ENCODE results near the gene EVX1.

The EVX1 gene

DNA sequence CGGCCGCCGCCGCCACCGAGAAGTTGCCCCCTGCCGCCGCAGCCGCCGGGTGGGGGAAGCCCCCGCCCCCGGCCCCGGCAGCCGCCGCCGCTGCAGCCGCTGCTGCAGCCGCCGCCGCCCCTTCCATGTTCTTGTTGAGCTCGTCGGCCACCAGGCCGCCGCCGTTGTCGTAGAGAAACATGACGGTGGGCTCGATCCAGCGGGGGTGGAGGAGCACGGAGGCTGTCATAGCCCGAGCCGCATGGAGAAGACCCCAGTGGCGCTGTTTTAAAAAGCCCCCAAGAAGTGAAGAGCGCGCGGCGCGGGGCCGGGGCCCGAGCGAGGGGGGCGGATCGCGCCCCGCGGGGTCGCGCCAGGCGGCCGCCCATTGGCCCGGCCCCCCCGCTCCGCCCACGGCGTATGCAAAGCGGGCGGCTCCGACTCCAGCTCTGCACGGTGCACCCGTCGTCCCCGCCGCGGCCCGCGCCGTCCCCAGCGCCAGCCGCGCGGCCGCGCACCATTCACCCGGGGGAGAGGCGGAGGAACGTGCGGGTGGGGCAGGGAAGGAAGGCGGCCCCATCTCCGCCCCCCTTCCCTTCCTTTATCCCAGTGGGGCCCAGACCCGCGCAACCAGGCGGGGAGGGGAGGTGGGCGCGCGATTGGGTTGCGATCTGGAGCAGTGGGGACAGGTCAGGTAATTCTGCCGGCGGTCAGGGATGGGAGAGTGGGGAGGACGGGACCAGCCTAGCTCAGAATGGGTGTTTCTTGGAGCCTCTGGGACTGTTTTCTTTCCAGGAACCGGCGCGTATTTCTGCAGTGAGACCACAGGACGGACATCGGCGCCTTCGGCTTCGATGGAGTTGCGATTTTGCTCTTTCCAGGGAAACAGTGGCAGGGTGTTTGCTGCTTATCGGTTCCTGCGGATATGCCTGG lies 42.5 kb upstream of the EVX1 start, which contains the start of gene HOXA13:
TSS of gene HOXA13 (minus strand) at position 243 of the 912 bp plus-strand sequence. CDS start at position 229, 14 bp downstream.
- ATAC-seq (ENCODE audit: low read depth) (peak; percentile 54), DNase-seq (ENCODE audit: low spot score) (peak; percentile 86)
- no peaks in the 10 kb centered on the region for H3K27me3 ChIP-seq (ENCODE audit: insufficient read depth, poor library complexity, severe bottlenecking)
- TF ChIP-seq, protein P1, sequence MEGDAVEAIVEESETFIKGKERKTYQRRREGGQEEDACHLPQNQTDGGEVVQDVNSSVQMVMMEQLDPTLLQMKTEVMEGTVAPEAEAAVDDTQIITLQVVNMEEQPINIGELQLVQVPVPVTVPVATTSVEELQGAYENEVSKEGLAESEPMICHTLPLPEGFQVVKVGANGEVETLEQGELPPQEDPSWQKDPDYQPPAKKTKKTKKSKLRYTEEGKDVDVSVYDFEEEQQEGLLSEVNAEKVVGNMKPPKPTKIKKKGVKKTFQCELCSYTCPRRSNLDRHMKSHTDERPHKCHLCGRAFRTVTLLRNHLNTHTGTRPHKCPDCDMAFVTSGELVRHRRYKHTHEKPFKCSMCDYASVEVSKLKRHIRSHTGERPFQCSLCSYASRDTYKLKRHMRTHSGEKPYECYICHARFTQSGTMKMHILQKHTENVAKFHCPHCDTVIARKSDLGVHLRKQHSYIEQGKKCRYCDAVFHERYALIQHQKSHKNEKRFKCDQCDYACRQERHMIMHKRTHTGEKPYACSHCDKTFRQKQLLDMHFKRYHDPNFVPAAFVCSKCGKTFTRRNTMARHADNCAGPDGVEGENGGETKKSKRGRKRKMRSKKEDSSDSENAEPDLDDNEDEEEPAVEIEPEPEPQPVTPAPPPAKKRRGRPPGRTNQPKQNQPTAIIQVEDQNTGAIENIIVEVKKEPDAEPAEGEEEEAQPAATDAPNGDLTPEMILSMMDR (IDR thresholded peaks at IDR 0.05; ENCODE audit: poor library complexity, severe bottlenecking), result no peak
- H3K4me1 ChIP-seq (ENCODE audit: insufficient read depth, poor library complexity, severe bottlenecking), result peaks cover 8% of the 10 kb centered on the region
- H3K4me3 ChIP-seq (ENCODE audit: severe bottlenecking), result peak within 1 kb of the TSS; percentile 89
- no peaks in the 10 kb centered on the region for H3K9me3 ChIP-seq (ENCODE audit: severe bottlenecking)
- peaks cover 25% of the 10 kb centered on the region for H3K36me3 ChIP-seq (ENCODE audit: low read depth)
- peak within 1 kb of the TSS; percentile 92 for H3K27ac ChIP-seq (ENCODE audit: poor library complexity, severe bottlenecking)

DNA sequence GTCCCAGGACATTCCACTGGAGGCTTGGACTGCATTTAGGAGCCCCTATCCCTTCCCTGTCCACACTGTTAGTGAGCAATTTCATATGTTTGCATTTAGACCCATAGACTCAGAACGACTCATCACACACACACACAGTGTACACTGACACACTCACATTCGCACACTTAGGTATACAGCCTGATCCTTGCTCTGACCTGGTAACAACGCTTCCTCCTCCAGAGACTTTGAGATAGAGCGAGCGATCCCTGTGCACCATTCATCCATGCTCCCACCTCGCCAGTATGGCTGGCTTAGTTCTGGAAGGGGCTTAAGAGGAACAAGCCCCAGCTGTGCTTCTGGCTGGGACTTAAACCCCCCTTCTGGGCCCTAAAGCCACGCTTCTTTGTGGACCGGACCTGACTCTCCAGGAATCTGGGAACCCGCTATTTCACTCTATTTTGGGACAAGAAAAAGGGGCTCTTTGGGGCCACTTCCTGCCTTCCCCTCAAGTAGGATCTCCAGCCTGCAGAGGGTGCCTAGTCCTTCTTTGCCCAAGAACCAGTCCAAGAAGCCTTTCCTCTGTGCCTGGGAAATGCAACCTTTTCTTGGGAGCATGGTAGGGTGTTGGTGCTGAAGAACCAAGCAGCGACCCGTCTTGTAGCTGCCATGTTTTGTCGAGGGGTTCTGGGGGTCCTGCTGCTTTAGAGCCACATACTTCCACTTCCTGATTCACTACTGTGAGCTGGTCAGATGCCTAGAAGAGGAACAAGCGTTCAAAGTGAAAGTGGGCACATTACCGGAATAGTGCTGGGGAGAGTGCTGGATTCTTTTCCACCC lies 41.6 kb upstream of the EVX1 start:
- peak overlapping the region; percentile 89 for H3K4me3 ChIP-seq (ENCODE audit: severe bottlenecking)
- DNase-seq (ENCODE audit: low spot score), result no peak
- peak overlapping the region; percentile 92 for H3K27ac ChIP-seq (ENCODE audit: poor library complexity, severe bottlenecking)
- H3K27me3 ChIP-seq (ENCODE audit: insufficient read depth, poor library complexity, severe bottlenecking), result no peaks in the 10 kb centered on the region
- no peaks in the 10 kb centered on the region for H3K9me3 ChIP-seq (ENCODE audit: severe bottlenecking)
- peak; percentile 18 for ATAC-seq (ENCODE audit: low read depth)
- peaks cover 1% of the 10 kb centered on the region for H3K4me1 ChIP-seq (ENCODE audit: insufficient read depth, poor library complexity, severe bottlenecking)
- TF ChIP-seq, protein P1 (IDR thresholded peaks at IDR 0.05; ENCODE audit: poor library complexity, severe bottlenecking), result no peak
- peaks cover 18% of the 10 kb centered on the region for H3K36me3 ChIP-seq (ENCODE audit: low read depth)

DNA sequence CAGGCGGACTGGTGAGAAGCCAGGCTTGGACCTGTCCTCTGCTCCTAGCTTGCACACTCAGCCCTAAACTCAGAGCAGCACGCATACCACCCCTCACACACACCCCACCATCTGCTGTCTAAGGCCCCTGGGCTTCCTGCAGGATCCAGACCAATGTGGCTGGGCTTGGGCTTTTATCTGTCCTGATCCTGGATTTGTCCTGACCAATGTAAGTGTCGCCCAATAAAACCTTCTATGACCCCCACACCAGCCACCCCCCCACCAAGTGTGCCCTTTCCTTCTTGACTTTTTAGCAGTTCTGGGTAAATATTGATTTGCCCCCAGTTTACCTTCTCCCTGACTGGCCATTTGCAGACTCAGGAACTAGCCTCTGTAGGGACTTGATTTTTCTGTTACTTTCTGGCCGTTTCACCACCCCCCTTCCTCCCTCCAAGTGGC lies 41.0 kb upstream of the EVX1 start:
- no peaks in the 10 kb centered on the region for H3K9me3 ChIP-seq (ENCODE audit: severe bottlenecking)
- peaks cover 12% of the 10 kb centered on the region for H3K36me3 ChIP-seq (ENCODE audit: low read depth)
- no peaks in the 10 kb centered on the region for H3K27me3 ChIP-seq (ENCODE audit: insufficient read depth, poor library complexity, severe bottlenecking)
- ATAC-seq (ENCODE audit: low read depth) (no peak), DNase-seq (ENCODE audit: low spot score) (no peak)
- H3K27ac ChIP-seq (ENCODE audit: poor library complexity, severe bottlenecking), result peak overlapping the region; percentile 92
- H3K4me1 ChIP-seq (ENCODE audit: insufficient read depth, poor library complexity, severe bottlenecking), result peaks cover 2% of the 10 kb centered on the region
- TF ChIP-seq, protein P1 (IDR thresholded peaks at IDR 0.05; ENCODE audit: poor library complexity, severe bottlenecking), result no peak
- peak overlapping the region; percentile 89 for H3K4me3 ChIP-seq (ENCODE audit: severe bottlenecking)

DNA sequence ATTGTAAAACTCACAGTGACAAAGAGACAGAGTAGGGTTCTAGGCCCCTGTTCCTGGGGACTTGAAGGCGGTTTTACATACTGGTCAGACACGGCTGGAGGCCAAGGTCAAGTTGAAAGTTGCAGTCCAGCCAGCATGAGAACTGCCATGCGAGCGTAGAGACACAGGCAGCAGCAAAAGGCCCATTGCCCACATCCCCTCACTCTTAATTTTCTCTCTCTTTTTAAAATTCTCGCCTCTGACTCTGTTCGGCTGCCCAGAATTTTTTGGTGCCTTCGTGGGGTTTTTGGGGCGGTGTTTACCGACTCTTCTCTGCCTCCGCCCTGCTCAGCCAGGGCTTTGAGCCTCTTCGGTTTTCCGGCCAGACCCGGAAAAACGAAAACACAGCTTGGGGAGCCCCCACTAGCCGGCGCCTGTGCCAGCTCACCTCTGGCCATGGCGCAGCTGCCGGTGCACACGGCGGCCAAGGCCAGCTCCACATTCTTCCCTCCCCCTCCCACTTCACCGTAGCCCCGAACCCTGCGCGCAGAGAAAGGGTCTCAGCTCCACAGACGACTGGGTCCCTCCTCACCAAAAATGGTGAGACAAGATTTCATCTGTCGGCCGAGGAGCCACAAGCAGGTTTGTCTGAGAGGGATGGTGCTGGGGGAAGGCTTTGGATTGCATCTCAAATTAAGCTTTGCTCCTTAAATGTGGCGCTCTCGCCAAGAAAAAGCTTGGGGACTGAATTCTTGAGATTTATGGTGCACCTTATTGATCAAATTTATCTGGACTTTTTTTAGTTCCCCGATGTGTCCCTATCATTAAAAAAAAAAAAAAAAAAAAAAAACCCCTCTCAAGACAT lies 40.4 kb upstream of the EVX1 start:
- TF ChIP-seq, protein P1 (IDR thresholded peaks at IDR 0.05; ENCODE audit: poor library complexity, severe bottlenecking), result no peak
- ATAC-seq (ENCODE audit: low read depth) (no peak), DNase-seq (ENCODE audit: low spot score) (no peak)

More for the DNA sequence above, 40.4 kb upstream of the EVX1 start:
- no peaks in the 10 kb centered on the region for H3K27me3 ChIP-seq (ENCODE audit: insufficient read depth, poor library complexity, severe bottlenecking)
- H3K4me3 ChIP-seq (ENCODE audit: severe bottlenecking), result peak overlapping the region; percentile 89
- peak overlapping the region; percentile 92 for H3K27ac ChIP-seq (ENCODE audit: poor library complexity, severe bottlenecking)
- peaks cover 6% of the 10 kb centered on the region for H3K36me3 ChIP-seq (ENCODE audit: low read depth)
- H3K4me1 ChIP-seq (ENCODE audit: insufficient read depth, poor library complexity, severe bottlenecking), result peaks cover 6% of the 10 kb centered on the region
- no peaks in the 10 kb centered on the region for H3K9me3 ChIP-seq (ENCODE audit: severe bottlenecking)
